ENCODE data around the gene BCL2A1.
"Not testable (repeated sequence)": the region's sequence is repeated elsewhere in the genome, so short reads cannot be mapped to it uniquely, and the experiment has no call there.

Gene BCL2A1

DNA sequence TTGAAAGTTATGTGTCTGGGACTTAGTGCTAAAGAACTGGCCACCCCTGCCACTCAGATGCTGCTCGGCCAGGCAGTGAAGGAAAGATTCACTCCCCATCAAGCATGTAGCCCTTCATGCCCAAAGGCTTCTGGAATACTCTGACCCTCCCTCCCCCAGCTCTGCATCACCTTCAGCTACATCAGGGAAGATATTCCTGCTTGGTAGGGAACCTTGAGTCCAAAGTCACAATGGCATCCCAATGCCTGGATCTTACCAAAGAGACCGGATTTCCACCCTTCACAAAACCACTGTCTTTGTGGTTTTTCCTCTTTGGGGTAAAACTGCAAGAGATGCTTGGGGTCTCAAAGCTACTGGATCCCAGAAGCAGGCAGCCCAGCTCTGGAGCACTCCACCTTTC, 18.2 kb upstream of the BCL2A1 start:
- no peak for DNase-seq (ENCODE audit: low read depth)

GRCh38 chr15:79988448-79989117, 17.6 kb upstream of the BCL2A1 start:
- DNase-seq (ENCODE audit: low read depth): no peak

DNA sequence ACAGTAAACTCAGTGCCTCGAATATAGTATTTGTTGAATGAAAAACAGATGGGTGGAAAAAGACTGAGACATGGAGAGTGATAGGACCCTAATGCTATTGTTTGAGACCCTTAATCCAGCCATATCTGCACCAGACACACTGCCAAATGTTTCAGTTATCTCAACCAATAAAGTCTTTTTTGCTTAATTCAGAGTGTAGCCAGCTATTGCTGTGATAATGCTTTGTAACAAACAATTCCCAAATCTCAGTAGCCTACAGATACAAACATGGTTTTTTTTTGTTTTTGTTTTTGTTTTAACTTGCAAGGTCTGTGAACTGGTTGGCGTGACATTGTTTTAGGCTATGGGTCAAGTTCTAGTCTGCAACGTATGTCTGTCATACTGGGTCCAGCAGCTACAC, 17.0 kb upstream of the BCL2A1 start:
- no peak for DNase-seq (ENCODE audit: low read depth)

- DNase-seq (ENCODE audit: low read depth): no peak
These were observed 16.6 kb upstream of the BCL2A1 start for GRCh38 chr15:79987569-79987955.

DNA sequence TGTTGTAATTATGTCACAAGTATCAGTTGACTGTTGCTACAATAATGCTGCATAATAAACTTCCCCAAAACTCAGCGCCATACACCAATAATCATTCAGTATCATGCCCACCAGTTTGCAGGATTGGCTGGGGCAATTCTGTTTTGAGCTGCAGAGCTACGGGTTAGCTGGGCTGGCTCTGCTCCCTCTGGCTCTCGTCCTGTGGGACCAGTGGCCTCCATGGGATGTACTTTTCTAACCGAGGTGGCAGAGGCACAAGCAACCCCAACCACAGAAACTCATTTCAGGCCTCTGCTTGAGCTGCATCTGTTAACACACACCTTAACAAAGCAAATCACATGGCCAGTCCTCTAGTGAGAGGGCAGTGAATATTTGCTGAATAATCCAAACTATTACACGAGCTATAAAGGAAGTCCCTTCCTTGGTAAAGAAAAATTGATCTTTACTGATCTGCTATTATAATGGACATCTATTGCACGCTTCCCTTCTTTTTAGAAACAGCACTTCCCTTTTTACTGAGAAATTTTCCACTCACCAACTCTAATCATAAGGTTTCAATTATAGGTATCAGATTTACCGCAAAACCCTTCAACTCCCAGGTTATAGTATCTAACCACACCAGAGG, 10.9 kb upstream of the BCL2A1 start:
- DNase-seq (ENCODE audit: low read depth): peak; percentile 56

DNA sequence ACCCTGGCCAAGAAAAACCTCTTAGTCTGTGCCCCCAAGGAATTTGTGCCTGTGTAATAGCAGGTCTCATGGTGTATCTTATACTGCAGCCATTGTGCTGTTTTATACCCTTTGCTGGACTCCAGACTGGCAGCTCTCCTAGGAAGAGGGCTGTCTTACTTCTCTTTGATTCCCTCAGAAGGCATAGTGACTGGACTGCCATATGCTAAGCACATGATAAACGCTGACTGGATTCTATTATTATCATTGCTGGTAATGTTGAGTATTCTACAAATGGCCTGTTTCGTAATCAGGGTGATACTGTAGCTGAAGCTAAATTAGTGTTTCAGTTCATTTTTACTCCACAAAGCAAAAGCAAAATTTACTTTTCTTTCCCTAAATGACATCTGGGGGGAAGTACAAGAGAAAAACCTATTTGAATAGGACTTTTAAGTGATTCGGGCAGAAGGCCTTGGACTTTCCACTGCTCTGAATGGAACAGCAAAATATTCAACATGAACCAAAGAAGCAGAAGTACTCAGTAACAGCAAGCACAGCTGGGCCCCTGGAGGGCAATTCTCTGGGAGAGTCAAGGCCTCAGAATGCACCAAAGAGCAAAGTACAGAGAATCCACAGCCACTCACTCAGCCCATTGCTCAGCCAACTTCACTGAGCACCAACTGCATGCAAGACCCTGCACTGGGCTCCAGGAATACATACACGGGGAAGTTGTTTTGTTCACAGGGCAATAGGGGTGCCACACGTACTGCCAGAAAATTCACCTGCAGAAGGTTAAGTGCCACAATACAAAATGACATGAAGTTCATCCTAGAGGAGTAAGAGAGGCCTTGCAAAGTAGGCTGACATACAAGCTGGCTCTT, 7.9 kb upstream of the BCL2A1 start:
- no peak for DNase-seq (ENCODE audit: low read depth)

DNA sequence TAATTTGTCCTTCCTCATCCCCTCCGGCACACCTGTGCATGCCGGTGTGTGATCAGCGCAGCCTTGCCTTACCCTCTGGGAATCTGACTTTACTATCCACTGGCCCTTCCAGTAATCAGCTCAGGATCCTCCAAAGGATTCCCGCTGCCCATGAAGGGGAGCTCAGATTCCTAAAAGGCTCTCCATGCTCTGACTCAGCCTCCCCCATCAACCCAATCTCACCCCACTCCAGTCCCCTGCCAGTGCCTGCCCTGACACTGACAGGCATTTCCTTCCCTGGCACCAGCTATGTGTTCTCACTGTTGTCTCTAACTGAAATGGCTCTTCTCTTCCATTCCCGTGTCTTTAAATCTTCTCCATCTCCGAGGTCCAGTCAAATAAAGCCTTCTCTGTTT, 7.3 kb upstream of the BCL2A1 start:
- no peak for DNase-seq (ENCODE audit: low read depth)

DNA sequence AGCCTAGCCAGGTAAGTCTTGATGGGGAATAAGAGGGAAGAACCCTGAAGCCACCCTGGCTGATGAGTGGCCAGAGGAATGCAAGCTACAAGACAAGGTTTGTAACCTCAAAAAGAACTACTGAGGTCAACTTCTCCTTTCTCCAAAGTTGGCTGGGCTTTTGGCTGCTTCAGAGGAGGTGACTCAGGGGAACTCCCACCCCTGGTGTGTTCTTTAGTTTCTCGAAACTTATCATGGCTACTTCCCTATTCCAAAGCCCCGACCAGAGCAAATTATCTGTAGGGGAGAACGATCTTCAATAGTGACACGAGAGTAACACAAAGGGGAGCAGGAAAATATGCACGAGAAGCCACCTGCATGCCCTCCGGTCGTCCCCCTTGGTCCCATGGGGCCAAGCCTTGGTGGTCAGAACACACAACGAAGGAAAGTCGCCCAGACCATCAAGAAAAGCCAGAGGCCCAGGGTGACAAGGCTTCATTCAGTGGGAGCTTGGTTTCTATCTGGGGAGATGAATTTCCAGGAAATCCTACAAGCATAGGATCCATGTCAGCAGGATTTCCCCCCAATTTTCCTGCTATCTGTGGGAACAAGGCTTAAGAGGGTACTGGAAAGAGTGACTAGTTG, 6.5 kb upstream of the BCL2A1 start:
- no peak for DNase-seq (ENCODE audit: low read depth)

DNA sequence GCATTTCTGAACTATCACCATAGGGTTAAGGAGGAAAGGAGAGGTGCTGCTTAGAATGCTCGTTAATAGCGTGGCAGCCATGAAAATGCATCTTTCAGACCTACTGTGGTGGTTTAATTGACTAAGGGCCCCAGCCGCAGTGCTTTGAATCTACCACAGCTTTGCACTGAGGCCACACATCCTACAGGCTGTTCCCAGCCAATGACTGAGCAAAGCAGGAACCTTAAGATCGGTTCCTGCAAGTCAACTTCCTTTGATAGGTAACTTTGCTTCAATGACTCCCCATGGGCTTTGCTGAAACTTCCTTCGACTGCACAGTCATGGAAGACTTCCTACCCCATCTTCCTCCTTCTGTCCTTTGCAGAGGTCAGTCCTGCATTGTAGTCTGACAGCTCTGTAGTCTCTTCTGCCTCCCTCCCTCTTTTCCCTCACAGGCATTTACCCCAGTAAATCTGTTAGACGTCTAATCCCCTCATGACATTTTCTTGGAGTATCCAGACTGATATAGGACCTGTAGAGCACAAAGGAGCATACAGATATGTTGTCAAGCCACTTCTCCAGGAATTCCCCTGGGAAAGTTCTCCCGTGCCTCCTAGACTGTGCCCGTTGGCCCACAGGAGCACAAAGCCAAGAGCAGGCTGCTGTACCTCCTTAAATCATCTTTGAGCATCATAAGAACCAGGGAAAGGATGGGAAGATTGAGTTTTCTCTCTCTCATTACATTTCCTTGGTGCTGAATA, 2.6 kb upstream of the BCL2A1 start:
- DNase-seq (ENCODE audit: low read depth): no peak

- no peak for DNase-seq (ENCODE audit: low read depth)
These were observed 1.9 kb upstream of the BCL2A1 start for GRCh38 chr15:79972863-79973262.

DNA sequence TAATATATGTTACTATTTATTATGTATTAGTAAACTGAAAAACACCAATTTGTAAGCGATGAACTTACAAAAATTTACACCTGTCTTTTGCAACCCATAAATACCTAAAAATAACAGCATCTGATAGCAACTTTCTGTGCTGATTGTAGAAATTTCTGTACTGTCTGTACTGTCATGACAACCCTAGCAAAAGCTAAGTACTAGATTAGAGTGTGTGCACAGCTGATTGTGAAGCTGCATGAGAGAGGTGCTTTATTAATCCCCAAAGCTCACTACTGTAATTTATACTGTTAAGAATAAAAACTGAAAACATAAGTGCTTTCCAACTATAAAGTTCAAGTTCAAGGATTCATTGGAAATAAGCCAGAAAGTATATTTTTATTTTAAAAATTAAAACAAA, 815 bp downstream of the BCL2A1 start:
- DNase-seq (ENCODE audit: low read depth): no peak

DNA sequence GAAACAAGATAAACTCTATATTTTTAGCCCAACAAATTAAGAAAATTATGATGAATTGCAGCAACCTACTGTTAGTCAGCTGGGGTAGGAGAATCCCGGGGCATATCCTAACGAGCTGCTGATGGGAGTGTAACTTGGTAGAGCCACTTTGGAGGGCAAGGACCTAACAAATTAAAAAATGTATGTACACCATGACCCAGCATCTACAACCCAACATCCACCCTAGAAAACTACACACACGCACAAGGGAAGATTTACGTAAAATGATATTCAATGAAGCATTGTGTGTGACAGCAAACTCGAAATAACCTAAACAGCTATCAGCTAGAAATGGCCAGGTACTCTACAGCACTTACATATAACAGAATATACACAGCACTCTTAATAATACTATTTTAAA, 1.9 kb downstream of the BCL2A1 start:
- DNase-seq (ENCODE audit: low read depth): no peak

DNA sequence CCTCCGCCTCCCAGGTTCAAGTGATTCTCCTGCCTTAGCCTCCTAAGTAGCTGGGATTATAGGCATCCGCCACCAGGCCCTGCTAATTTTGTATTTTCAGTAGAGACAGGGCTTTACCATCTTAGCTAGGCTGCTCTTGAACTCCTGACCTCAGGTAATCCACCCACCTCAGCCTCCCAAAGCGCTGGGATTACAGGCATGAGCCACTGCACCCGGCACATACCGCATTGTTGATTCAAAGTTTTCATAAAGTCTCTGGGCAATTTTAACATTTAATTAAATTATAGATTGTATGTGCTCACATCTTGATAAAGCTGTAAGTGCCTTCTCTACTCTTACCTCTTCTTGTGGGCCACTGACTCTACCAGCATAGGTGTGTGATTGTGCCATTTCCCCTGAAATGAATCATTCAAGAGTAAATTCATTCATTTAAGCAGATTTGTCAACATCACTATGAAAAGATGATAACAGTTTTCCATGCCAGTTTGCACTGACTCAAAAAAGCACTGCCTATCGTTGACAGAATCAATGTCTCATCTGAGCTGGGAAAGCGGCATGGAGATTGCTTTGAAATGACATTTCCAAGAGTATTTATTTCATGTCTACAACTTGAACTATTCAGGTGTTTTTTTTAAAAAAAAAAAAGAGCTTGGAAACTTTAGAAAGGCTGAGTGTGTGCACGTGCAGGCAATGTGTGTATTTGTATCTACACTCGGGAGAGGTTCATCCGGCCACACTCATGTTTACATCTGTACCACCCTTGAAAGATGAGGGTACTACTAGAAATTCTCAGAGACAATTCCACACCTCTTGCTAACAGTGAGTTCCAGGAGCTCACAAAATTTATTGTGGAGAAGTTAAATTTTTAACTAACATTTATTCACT, 3.5 kb downstream of the BCL2A1 start:
- no peak for DNase-seq (ENCODE audit: low read depth)

GRCh38 chr15:79966634-79967297, 4.2 kb downstream of the BCL2A1 start:
- no peak for DNase-seq (ENCODE audit: low read depth)

- no peak for DNase-seq (ENCODE audit: low read depth)
These were observed 5.0 kb downstream of the BCL2A1 start for GRCh38 chr15:79965846-79966630.

DNA sequence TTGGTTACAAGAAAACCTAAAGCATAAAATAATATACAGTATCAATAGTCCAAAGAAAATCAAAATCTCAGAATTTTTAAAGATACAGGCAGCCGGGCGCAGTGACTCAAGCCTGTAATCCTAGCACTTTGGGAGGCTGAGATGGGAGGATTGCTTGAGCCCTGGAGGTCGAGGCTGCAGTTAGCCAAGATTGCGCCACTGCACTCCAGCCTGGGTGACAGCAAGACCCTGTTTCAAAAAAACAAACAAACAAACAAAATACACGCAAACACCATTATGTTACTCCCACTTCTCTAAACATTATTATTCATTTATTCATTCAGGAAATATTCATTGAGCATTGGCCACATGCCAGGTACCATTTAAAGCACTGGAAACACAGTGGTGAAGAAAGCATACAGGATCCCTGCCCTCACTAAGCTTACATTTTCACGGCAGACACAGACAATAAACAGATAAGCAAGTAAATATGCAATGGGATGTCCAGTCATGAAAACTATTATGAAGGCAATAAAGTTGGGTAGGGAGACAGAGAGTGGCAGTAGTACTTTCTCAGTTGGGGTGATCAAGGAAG, 6.7 kb downstream of the BCL2A1 start:
- DNase-seq (ENCODE audit: low read depth): no peak

DNA sequence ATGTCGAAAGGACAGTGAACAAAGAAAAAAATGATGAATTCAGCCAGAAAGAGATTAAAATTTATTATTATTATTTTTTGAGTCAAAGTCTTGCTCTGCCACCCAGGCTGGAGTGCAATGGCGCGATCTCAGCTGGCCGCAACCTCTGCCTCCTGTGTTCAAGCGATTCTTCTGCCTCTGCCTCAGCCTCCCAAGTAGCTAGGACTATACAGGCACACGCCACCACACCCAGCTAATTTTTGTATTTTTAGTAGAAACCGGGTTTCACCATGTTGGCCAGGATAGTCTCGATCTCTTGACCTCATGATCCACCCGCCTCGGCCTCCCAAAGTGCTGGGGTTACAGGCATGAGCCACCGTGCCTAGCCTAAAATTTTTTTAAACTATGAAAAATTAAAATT, 8.1 kb downstream of the BCL2A1 start:
- not testable (repeated sequence) for DNase-seq (ENCODE audit: low read depth)

GRCh38 chr15:79962178-79962577, 8.8 kb downstream of the BCL2A1 start:
- no peak for DNase-seq (ENCODE audit: low read depth)

DNA sequence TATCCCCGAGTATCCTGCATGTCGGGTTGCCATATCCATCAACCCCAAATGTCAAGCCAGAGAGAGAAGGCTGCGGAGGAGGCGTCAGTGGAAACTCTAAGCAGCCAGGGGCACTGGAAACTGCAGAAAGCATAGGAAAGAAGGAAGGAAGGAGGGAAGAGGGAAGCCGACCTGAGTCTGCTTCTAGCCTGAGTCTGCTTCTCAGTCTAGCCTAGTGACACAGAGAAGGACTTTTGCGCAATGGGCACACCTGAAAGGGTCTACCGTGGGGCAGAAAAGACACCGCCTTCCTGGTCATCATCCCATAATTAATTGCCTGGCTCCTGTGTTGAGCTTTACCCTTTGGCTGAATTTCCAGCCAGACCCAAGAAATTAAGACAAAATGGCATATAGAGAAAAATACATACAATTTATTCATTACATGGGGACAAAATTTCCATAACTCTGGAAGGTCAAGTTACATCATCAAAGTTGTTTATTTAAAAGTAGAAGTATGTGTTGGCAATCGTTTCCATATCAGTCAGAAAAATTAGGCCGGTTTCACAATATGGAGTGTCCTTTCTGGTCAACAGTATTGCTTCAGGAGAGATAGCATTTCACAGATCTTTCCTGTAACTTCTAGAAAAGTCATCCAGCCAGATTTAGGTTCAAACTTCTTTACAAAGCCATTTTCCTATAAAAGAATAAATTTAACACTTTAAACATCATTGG, 10.3 kb downstream of the BCL2A1 start:
- no peak for DNase-seq (ENCODE audit: low read depth)

Measured in CMK (cell line).